Fibroblast of villous mesenchyme (primary cell): ENCODE data around the gene FSTL4. TPM values are rescaled to one million over a fixed set of nuclear protein-coding genes. Genes with fewer than 3 reads are reported as not detected.

Experiments used
- DNase-seq: peaks from one replicate; pipeline ENCODE4 v3.0.0-alpha.2; 2010; ENCODE audit warnings: low read depth
- H3K4me3 ChIP-seq: 2 replicates; pipeline ENCODE4 v1.5.1; 2011; ENCODE audit warnings: low read depth, mild to moderate bottlenecking, low read length
- CTCF ChIP-seq: IDR thresholded peaks from 2 replicates; pipeline ENCODE4 v1.5.1; 2012; ENCODE audit warnings: low read depth, mild to moderate bottlenecking, low read length; ENCODE audit not compliant: insufficient read depth
- total RNA-seq: library from RNA; depleted of rRNA; stranded (reverse); fragments of >200 nt; gene quantifications from 2 replicates; pipeline ENCODE4 v1.2.3, GENCODE V29; 2012

The FSTL4 gene
- total RNA-seq, 1 donor = not detected

- no peak overlapping the region for H3K4me3 ChIP-seq
- no peak for DNase-seq
- TF ChIP-seq CTCF = no peak
Measured at GRCh38 chr5:133638436-133638835, 26.1 kb upstream of the FSTL4 start.

DNA sequence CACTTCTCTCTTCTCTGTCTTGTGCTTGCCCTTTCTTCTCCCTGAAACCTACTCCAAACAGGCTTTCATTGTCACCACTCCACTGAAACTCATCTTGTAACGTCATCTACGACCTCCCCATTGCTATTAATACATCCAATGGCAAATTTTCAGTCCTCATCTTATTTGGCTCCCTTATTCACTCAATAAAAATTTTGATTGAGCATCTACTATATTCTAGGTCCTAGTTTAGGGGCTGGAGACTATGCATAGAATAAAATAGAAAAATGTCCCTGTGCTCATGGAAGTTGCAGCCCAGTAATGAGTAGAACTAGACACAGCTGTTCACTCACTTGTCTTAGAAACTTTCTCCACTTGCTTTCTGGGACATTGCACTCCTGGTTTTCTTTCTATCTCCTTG, 24.9 kb upstream of the FSTL4 start:
- no peak overlapping the region for H3K4me3 ChIP-seq
- no peak for DNase-seq
- no peak for TF ChIP-seq CTCF

DNA sequence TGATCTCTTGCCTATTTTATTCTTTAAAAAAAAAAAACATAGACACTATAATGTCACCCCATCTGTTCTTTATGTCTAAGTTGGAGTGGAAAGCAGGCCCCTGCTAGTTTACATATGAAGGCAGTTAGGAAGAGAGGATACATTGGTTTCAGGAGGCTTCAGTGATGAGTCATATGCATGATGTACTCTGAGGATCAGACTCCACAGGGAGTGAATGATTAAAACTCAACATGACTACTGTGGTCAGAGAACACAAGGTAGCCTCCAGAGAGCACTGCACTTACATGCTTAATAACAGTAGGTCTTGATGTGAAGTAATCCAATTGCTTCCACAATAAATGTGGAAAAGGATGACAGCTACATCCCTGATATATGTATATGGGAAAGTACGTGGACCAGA, 22.7 kb upstream of the FSTL4 start:
- TF ChIP-seq CTCF = no peak
- H3K4me3 ChIP-seq = no peak overlapping the region
- DNase-seq = no peak

- no peak for DNase-seq
- TF ChIP-seq CTCF = no peak
- no peak overlapping the region for H3K4me3 ChIP-seq
Measured at GRCh38 chr5:133627180-133627579, 14.8 kb upstream of the FSTL4 start.

- TF ChIP-seq CTCF = no peak
- H3K4me3 ChIP-seq = no peak overlapping the region
- DNase-seq = no peak
Measured at GRCh38 chr5:133624316-133624715, 12.0 kb upstream of the FSTL4 start.

DNA sequence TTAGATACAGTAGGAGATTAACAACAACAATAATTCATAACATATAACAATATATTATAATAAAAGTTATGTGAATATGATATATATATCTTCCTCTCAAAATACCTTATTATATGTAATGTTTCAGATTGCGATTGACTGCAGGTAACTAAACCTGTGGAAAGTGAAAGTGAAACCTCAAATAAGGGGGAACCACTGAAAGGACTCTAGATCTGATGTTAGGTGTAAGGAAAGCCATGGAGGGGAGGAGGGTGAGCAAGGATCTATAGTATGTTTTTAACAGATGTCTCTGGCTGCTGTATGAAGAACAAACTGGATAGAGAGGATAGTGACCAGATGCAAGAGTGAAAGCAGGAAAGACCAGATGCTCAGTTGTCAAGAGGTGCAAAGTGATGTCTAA, 5.8 kb upstream of the FSTL4 start:
- no peak for DNase-seq
- H3K4me3 ChIP-seq = no peak overlapping the region
- TF ChIP-seq CTCF = no peak

DNA sequence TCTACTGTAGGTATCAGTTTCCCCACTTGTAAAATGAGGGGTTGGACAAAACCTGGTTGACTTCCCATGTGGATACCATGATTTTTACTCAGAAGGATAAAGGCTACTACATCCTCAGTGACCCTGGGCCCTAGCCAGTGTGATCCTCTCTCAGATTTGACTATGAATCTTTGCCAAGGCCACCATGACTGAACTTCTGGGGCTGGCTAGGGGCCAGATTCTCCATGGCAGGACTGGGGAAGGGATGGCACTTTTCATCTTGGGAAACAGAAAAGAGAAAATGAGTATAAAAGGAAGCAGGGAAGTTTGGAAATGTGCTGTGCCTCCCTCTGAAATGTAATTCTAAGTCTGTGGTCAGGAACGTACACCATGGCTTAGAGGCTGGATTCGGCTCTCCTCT, 1.4 kb upstream of the FSTL4 start:
- no peak for TF ChIP-seq CTCF
- no peak overlapping the region for H3K4me3 ChIP-seq
- no peak for DNase-seq
